H9 (cell line): ENCODE data around the gene UTP20. TPM values are rescaled to one million over a fixed set of nuclear protein-coding genes. Genes with fewer than 3 reads are reported as not detected.

Experiments
- DNase-seq: peaks from one replicate; pipeline ENCODE4 v3.0.0-alpha.2; 2017
- H2AFZ ChIP-seq: one replicate; pipeline ENCODE4 v1.6.1; 2013; ENCODE audit warnings: mild to moderate bottlenecking, low read length, control low read depth, moderate library complexity
- H2AK5ac ChIP-seq: 2 replicates; pipeline ENCODE4 v1.6.1; 2013; ENCODE audit warnings: low read length, control low read depth, mixed read lengths; ENCODE audit not compliant: insufficient read length
- H2BK120ac ChIP-seq: one replicate; pipeline ENCODE4 v1.6.1; 2013; ENCODE audit warnings: low read depth, mild to moderate bottlenecking, low read length, control low read depth, inconsistent platforms; ENCODE audit not compliant: poor library complexity, severe bottlenecking
- H2BK12ac ChIP-seq: 2 replicates; pipeline ENCODE4 v1.6.1; 2013; ENCODE audit warnings: low read length, control low read depth, mixed read lengths, low read depth; ENCODE audit not compliant: insufficient read length
- H2BK15ac ChIP-seq: 2 replicates; pipeline ENCODE4 v1.6.1; 2013; ENCODE audit warnings: low read depth, low read length, control low read depth
- H2BK20ac ChIP-seq: one replicate; pipeline ENCODE4 v1.6.1; 2013; ENCODE audit warnings: low read depth, mild to moderate bottlenecking, low read length, control low read depth, inconsistent platforms; ENCODE audit not compliant: poor library complexity, severe bottlenecking
- H2BK5ac ChIP-seq: 2 replicates; pipeline ENCODE4 v1.6.1; 2013; ENCODE audit warnings: low read length, control low read depth, mixed read lengths; ENCODE audit not compliant: insufficient read length
- H3K14ac ChIP-seq: 2 replicates; pipeline ENCODE4 v1.6.1; 2013; ENCODE audit warnings: low read length, control low read depth; ENCODE audit not compliant: insufficient read depth
- H3K18ac ChIP-seq: 2 replicates; pipeline ENCODE4 v1.6.1; 2013; ENCODE audit warnings: low read depth, mild to moderate bottlenecking, mixed read lengths, low read length, control low read depth; ENCODE audit not compliant: insufficient read length
- H3K23ac ChIP-seq: 2 replicates; pipeline ENCODE4 v1.6.1; 2013; ENCODE audit warnings: low read length, control low read depth, mixed read lengths, low read depth; ENCODE audit not compliant: insufficient read length
- H3K23me2 ChIP-seq: 2 replicates; pipeline ENCODE4 v1.6.1; 2013; ENCODE audit warnings: low read depth, mild to moderate bottlenecking, mixed read lengths, low read length, control low read depth; ENCODE audit not compliant: insufficient read length, poor library complexity, severe bottlenecking
- H3K27ac ChIP-seq: 2 replicates; pipeline ENCODE4 v1.5.1; 2013; ENCODE audit warnings: low read length, control low read depth, mixed read lengths, low read depth; ENCODE audit not compliant: insufficient read length
- H3K27me3 ChIP-seq: 2 replicates; pipeline ENCODE4 v1.6.1; 2013; ENCODE audit warnings: low read length, control low read depth, inconsistent platforms; ENCODE audit not compliant: insufficient read depth
- H3K4ac ChIP-seq: 2 replicates; pipeline ENCODE4 v1.6.1; 2013; ENCODE audit warnings: low read depth, mild to moderate bottlenecking, control low read depth, inconsistent platforms, low read length, moderate library complexity
- H3K4me1 ChIP-seq: 2 replicates; pipeline ENCODE4 v1.6.1; 2013; ENCODE audit warnings: low read length, control low read depth, inconsistent platforms; ENCODE audit not compliant: insufficient read depth
- H3K4me2 ChIP-seq: 2 replicates; pipeline ENCODE4 v1.6.1; 2013; ENCODE audit warnings: low read length, control low read depth, mixed read lengths; ENCODE audit not compliant: insufficient read length, insufficient read depth
- H3K56ac ChIP-seq: 2 replicates; pipeline ENCODE4 v1.6.1; 2013; ENCODE audit warnings: low read depth, mild to moderate bottlenecking, mixed read lengths, low read length, control low read depth; ENCODE audit not compliant: insufficient read length
- H3K79me1 ChIP-seq: 2 replicates; pipeline ENCODE4 v1.6.1; 2013; ENCODE audit warnings: low read depth, mild to moderate bottlenecking, moderate library complexity, low read length, control low read depth, inconsistent platforms; ENCODE audit not compliant: insufficient read depth, poor library complexity, severe bottlenecking
- H3K79me2 ChIP-seq: 2 replicates; pipeline ENCODE4 v1.6.1; 2013; ENCODE audit warnings: low read length, control low read depth, inconsistent platforms; ENCODE audit not compliant: insufficient read depth
- H3K9ac ChIP-seq: 2 replicates; pipeline ENCODE4 v1.6.1; 2013; ENCODE audit warnings: low read length, control low read depth, mixed read lengths; ENCODE audit not compliant: insufficient read length; ENCODE audit errors: extremely low read depth
- H3K9me3 ChIP-seq: one replicate; pipeline ENCODE4 v1.6.1; 2013; ENCODE audit warnings: low read depth, low read length, inconsistent platforms; ENCODE audit not compliant: control insufficient read depth
- H3T11ph ChIP-seq: one replicate; pipeline ENCODE4 v1.6.1; 2013; ENCODE audit warnings: mild to moderate bottlenecking, low read length, control low read depth, inconsistent platforms
- H4K20me1 ChIP-seq: one replicate; pipeline ENCODE4 v1.6.1; 2013; ENCODE audit not compliant: control insufficient read depth, insufficient read length, insufficient read depth
- H4K5ac ChIP-seq: 2 replicates; pipeline ENCODE4 v1.6.1; 2013; ENCODE audit warnings: low read depth, mild to moderate bottlenecking, mixed read lengths, low read length, control low read depth; ENCODE audit not compliant: insufficient read length
- H4K8ac ChIP-seq: replicated peaks from 2 replicates; pipeline ENCODE4 v1.6.1; 2013; ENCODE audit warnings: low read length, control low read depth, mixed read lengths, low read depth; ENCODE audit not compliant: insufficient read length
- H4K91ac ChIP-seq: 2 replicates; pipeline ENCODE4 v1.6.1; 2013; ENCODE audit warnings: low read depth, mild to moderate bottlenecking, moderate library complexity, mixed read lengths, low read length, control low read depth; ENCODE audit not compliant: insufficient read length
- H3K27ac Mint-ChIP-seq, 3 experiments: 2 replicates in 2 of 3; 3 replicates in 1 of 3; pipeline ENCODE4 v1.8.0; 2020 to 2021; ENCODE audit warnings: mixed read lengths in 3 of 3, mild to moderate bottlenecking in 1 of 3, moderate library complexity in 1 of 3
- H3K27me3 Mint-ChIP-seq: 2 replicates; pipeline ENCODE4 v1.8.0; 2021; ENCODE audit warnings: low read depth, mild to moderate bottlenecking, moderate library complexity, mixed read lengths
- H3K36me3 Mint-ChIP-seq, 3 experiments: 2 replicates in 2 of 3; 3 replicates in 1 of 3; pipeline ENCODE4 v1.8.0; 2020 to 2021; ENCODE audit warnings: low read depth in 3 of 3, mixed read lengths in 3 of 3; ENCODE audit not compliant: insufficient read depth in 1 of 3
- H3K4me1 Mint-ChIP-seq, 2 experiments: 2 replicates each; pipeline ENCODE4 v1.8.0; 2020; ENCODE audit warnings: mixed read lengths in 2 of 2
- H3K4me3 Mint-ChIP-seq, 2 experiments: 2 replicates in 1 of 2; 3 replicates in 1 of 2; pipeline ENCODE4 v1.8.0; 2020 to 2021; ENCODE audit warnings: mild to moderate bottlenecking in 2 of 2, mixed read lengths in 2 of 2, moderate library complexity in 1 of 2
- H3K9me3 Mint-ChIP-seq, 2 experiments: 2 replicates in 1 of 2; 3 replicates in 1 of 2; pipeline ENCODE4 v1.8.0; 2020; ENCODE audit warnings: mild to moderate bottlenecking in 2 of 2, mixed read lengths in 2 of 2, moderate library complexity in 1 of 2
- WGBS: extraction: QIAGEN DNeasy Blood & Tissue Kit; methylation state at CpG from one replicate; pipeline ENCODE4 v1.1.7; 2013; ENCODE audit warnings: missing lambda C conversion rate, low lambda C conversion rate, mixed read lengths; ENCODE audit not compliant: insufficient read length; ENCODE audit errors: extremely low coverage; 5-methylcytosine and 5-hydroxymethylcytosine counted together
- total RNA-seq: library from RNA; stranded (reverse); gene quantifications from 2 replicates; pipeline ENCODE4 v1.2.1, GENCODE V29; 2021
- TF ChIP-seq, protein P1 (sequence below): fragments of 200-600 bp; sonication (generic); conservative IDR thresholded peaks from 3 replicates; pipeline ENCODE4 v1.8.0; 2021; ENCODE audit warnings: antibody characterized with exemption, mild to moderate bottlenecking

The UTP20 gene
- total RNA-seq, 1 experiment from 2014 or later = 38.3 TPM

DNA sequence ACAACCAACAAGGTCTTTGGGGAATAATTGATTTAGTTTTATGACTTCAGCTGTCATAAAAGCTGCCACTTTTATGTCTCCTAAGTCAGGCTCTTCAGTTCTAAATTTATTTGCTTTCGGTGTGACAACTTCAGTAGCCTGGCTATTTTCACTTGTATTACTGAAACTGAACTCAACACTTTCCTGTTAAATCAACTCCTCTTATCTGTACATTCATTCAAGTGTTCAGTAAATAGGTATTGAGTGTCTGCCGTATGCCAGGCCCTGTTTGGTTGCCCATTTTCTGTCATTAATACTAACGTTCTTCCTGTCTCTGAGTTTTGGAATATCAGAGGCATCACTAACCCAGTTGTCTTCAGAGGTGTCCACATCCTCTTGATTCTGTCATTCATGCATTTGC, 7.5 kb downstream of the UTP20 start:
- H2BK120ac ChIP-seq = no peak overlapping the region
- H3K79me1 ChIP-seq = no peaks in the 10 kb centered on the region
- Mint-ChIP-seq H3K9me3 (no peaks in the 10 kb centered on the region), H3K27me3 (no peaks in the 10 kb centered on the region), H3K36me3 (peaks cover 28 to 77% (median 49%) of the 10 kb centered on the region in 3 experiments; a peak in 6 of 7 replicates), H3K4me3 (no peak overlapping the region), H3K27ac (no peak overlapping the region), H3K4me1 (no peaks in the 10 kb centered on the region)
- no peak overlapping the region for H4K5ac ChIP-seq
- H3K23me2 ChIP-seq = no peaks in the 10 kb centered on the region
- no peaks in the 10 kb centered on the region for H3K4me1 ChIP-seq
- H3K27ac ChIP-seq = no peak overlapping the region
- no peak overlapping the region for H2BK20ac ChIP-seq
- H2BK15ac ChIP-seq = no peak overlapping the region
- H4K8ac ChIP-seq = no peak overlapping the region
- H3K27me3 ChIP-seq = no peaks in the 10 kb centered on the region
- H3K14ac ChIP-seq = no peak overlapping the region
- TF ChIP-seq, protein P1, sequence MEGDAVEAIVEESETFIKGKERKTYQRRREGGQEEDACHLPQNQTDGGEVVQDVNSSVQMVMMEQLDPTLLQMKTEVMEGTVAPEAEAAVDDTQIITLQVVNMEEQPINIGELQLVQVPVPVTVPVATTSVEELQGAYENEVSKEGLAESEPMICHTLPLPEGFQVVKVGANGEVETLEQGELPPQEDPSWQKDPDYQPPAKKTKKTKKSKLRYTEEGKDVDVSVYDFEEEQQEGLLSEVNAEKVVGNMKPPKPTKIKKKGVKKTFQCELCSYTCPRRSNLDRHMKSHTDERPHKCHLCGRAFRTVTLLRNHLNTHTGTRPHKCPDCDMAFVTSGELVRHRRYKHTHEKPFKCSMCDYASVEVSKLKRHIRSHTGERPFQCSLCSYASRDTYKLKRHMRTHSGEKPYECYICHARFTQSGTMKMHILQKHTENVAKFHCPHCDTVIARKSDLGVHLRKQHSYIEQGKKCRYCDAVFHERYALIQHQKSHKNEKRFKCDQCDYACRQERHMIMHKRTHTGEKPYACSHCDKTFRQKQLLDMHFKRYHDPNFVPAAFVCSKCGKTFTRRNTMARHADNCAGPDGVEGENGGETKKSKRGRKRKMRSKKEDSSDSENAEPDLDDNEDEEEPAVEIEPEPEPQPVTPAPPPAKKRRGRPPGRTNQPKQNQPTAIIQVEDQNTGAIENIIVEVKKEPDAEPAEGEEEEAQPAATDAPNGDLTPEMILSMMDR = no peak
- no peak overlapping the region for H2AFZ ChIP-seq
- H3K23ac ChIP-seq = no peak overlapping the region
- no peaks in the 10 kb centered on the region for H3K9me3 ChIP-seq
- no peak overlapping the region for H3T11ph ChIP-seq
- H3K56ac ChIP-seq = no peak overlapping the region
- H3K79me2 ChIP-seq = no peaks in the 10 kb centered on the region; the same call in 1 of the 2 replicates
- H3K18ac ChIP-seq = no peak overlapping the region
- H4K91ac ChIP-seq = no peak overlapping the region
- DNase-seq = no peak
- H2BK5ac ChIP-seq = no peak overlapping the region
- no peak overlapping the region for H2AK5ac ChIP-seq
- no peak overlapping the region for H2BK12ac ChIP-seq
- H4K20me1 ChIP-seq = no peaks in the 10 kb centered on the region
- H3K4ac ChIP-seq = no peak overlapping the region
- H3K4me2 ChIP-seq = no peak overlapping the region
- H3K9ac ChIP-seq = no peak overlapping the region
- no CpG with 5 or more reads among the region's 3 CpGs for whole genome bisulfite sequencing
